H1 (cell line): ENCODE measurements around the gene MFSD2A. TPM values are rescaled to one million over a fixed set of nuclear protein-coding genes. Genes with fewer than 3 reads are reported as not detected.
"Not testable (repeated sequence)": the region's sequence is repeated elsewhere in the genome, so short reads cannot be mapped to it uniquely, and the experiment has no call there.

ENCODE experiments used
- CTCF ChIA-PET: fragments of 300-600 bp; sonication (Branson Sonifier 250); formaldehyde crosslinking; loops from one replicate; lab custom pipeline; 2021; ENCODE audit not compliant: partially characterized antibody; lab: Charles Lee
- POLR2A ChIA-PET: fragments of 300-600 bp; sonication (Branson Sonifier 250); formaldehyde crosslinking; loops from one replicate; lab custom pipeline; 2021; ENCODE audit warnings: inconsistent platforms; ENCODE audit not compliant: partially characterized antibody; lab: Charles Lee
- DNase-seq, 2 experiments: peaks; one replicate each; pipeline versions ENCODE4 v3.0.0 to v3.0.0-alpha.2; 2010 to 2022; ENCODE audit warnings: low spot score in 2 of 2, low read depth in 1 of 2, mixed read lengths in 1 of 2
- FAIRE-seq: peaks from 2 replicates; lab custom pipeline; 2011; peaks lifted over from hg19 to GRCh38; lab: Jason Lieb, UNC
- H2AFZ ChIP-seq: 2 replicates; pipeline ENCODE4 v1.8.1; 2012; ENCODE audit warnings: low read length, inconsistent platforms
- H2AK5ac ChIP-seq: 2 replicates; pipeline ENCODE4 v1.6.1; 2013; ENCODE audit warnings: low read depth, low read length
- H2BK120ac ChIP-seq: replicated peaks from 2 replicates; pipeline ENCODE3; 2013; ENCODE audit warnings: low read depth, low read length, inconsistent platforms
- H2BK12ac ChIP-seq: 2 replicates; pipeline ENCODE4 v1.6.1; 2013; ENCODE audit warnings: low read depth, low read length
- H2BK15ac ChIP-seq: 2 replicates; pipeline ENCODE4 v1.6.1; 2013; ENCODE audit warnings: low read length
- H2BK20ac ChIP-seq: 2 replicates; pipeline ENCODE4 v1.6.1; 2013; ENCODE audit warnings: low read length
- H2BK5ac ChIP-seq: 2 replicates; pipeline ENCODE4 v1.6.1; 2013; ENCODE audit warnings: low read depth, low read length
- H3K14ac ChIP-seq: 2 replicates; pipeline ENCODE4 v1.6.1; 2013; ENCODE audit warnings: inconsistent platforms; ENCODE audit not compliant: insufficient read length
- H3K18ac ChIP-seq: 2 replicates; pipeline ENCODE4 v1.6.1; 2013; ENCODE audit warnings: low read length; ENCODE audit errors: extremely low read depth
- H3K23ac ChIP-seq: 2 replicates; pipeline ENCODE4 v1.6.1; 2013; ENCODE audit warnings: inconsistent platforms; ENCODE audit not compliant: insufficient read length
- H3K23me2 ChIP-seq: 2 replicates; pipeline ENCODE4 v1.6.1; 2013; ENCODE audit warnings: low read depth, low read length
- H3K27ac ChIP-seq: 2 replicates; pipeline ENCODE4 v1.6.1; 2011; ENCODE audit warnings: low read depth, low read length, inconsistent platforms
- H3K27me3 ChIP-seq, 4 experiments: replicated peaks in 1 of 4; 1 replicate in 1 of 4; 2 replicates in 3 of 4; pipeline versions ENCODE4 v1.6.1 to v1.8.1; 2011 to 2013; ENCODE audit warnings: low read length in 3 of 4, mild to moderate bottlenecking in 3 of 4, inconsistent platforms in 2 of 4, mixed read lengths in 2 of 4, moderate library complexity in 1 of 4; ENCODE audit not compliant: control insufficient read depth in 3 of 4, insufficient read depth in 3 of 4; ENCODE audit errors: extremely low read depth in 1 of 4
- H3K36me3 ChIP-seq, 4 experiments: 2 replicates each; pipeline versions ENCODE4 v1.6.1 to v1.8.1; 2011 to 2013; ENCODE audit warnings: mild to moderate bottlenecking in 4 of 4, low read length in 3 of 4, moderate library complexity in 2 of 4, control low read depth in 1 of 4, inconsistent platforms in 1 of 4; ENCODE audit not compliant: insufficient read depth in 4 of 4, control insufficient read depth in 2 of 4
- H3K4ac ChIP-seq: replicated peaks from 2 replicates; pipeline ENCODE3; 2013; ENCODE audit warnings: low read length, low read depth, mixed read lengths, inconsistent platforms; ENCODE audit not compliant: insufficient read length
- H3K4me1 ChIP-seq, 4 experiments: replicated peaks in 1 of 4; 1 replicate in 1 of 4; 2 replicates in 3 of 4; pipeline versions ENCODE4 v1.6.1 to v1.8.1; 2011 to 2013; ENCODE audit warnings: low read length in 3 of 4, inconsistent platforms in 2 of 4, mixed read lengths in 1 of 4; ENCODE audit not compliant: insufficient read depth in 4 of 4, control insufficient read depth in 3 of 4
- H3K4me2 ChIP-seq, 2 experiments: 2 replicates each; pipeline versions ENCODE4 v1.6.1 to v1.8.1; 2011 to 2013; ENCODE audit warnings: low read depth in 2 of 2, low read length in 2 of 2, control low read depth in 1 of 2, inconsistent platforms in 1 of 2, mild to moderate bottlenecking in 1 of 2; ENCODE audit not compliant: insufficient read depth in 1 of 2
- H3K4me3 ChIP-seq, 4 experiments: fragments of 200-600, 300-600 bp in 1 of 4; sonication (generic), shearing (Covaris generic), sonication (Bioruptor Twin) in 1 of 4; 2 replicates each; pipeline versions ENCODE4 v1.5.1 to v1.8.1; 2011 to 2016; ENCODE audit warnings: low read length in 4 of 4, low read depth in 3 of 4, control low read depth in 2 of 4, inconsistent platforms in 2 of 4, mild to moderate bottlenecking in 2 of 4, mixed read lengths in 1 of 4, moderate library complexity in 1 of 4; ENCODE audit not compliant: insufficient read depth in 2 of 4; ENCODE audit errors: extremely low read depth in 1 of 4
- H3K56ac ChIP-seq: replicated peaks from 2 replicates; pipeline ENCODE3; 2013; ENCODE audit warnings: low read depth, mild to moderate bottlenecking, mixed read lengths, low read length, inconsistent platforms; ENCODE audit not compliant: insufficient read length
- H3K79me1 ChIP-seq: 2 replicates; pipeline ENCODE4 v1.6.1; 2013; ENCODE audit warnings: low read depth, low read length, control low read depth
- H3K79me2 ChIP-seq, 2 experiments: 2 replicates each; pipeline versions ENCODE4 v1.6.1 to v1.8.1; 2012 to 2013; ENCODE audit warnings: low read length in 2 of 2, mild to moderate bottlenecking in 2 of 2, inconsistent platforms in 1 of 2; ENCODE audit not compliant: insufficient read depth in 2 of 2, control insufficient read depth in 1 of 2
- H3K9ac ChIP-seq, 4 experiments: replicated peaks in 1 of 4; 1 replicate in 1 of 4; 2 replicates in 3 of 4; pipeline versions ENCODE4 v1.6.1 to v1.8.1; 2011 to 2013; ENCODE audit warnings: low read depth in 3 of 4, low read length in 3 of 4, control low read depth in 2 of 4, mild to moderate bottlenecking in 2 of 4, moderate library complexity in 2 of 4, inconsistent platforms in 1 of 4; ENCODE audit errors: extremely low read depth in 1 of 4
- H3K9me3 ChIP-seq, 2 experiments: 2 replicates each; pipeline versions ENCODE4 v1.6.1 to v1.8.1; 2012 to 2013; ENCODE audit warnings: mild to moderate bottlenecking in 2 of 2, moderate library complexity in 2 of 2, control low read depth in 1 of 2, inconsistent platforms in 1 of 2, low read depth in 1 of 2, low read length in 1 of 2, mixed read lengths in 1 of 2; ENCODE audit not compliant: insufficient read depth in 2 of 2
- H4K20me1 ChIP-seq, 2 experiments: replicated peaks in 1 of 2; 2 replicates each; pipeline versions ENCODE3 to v1.8.1; 2011 to 2013; ENCODE audit warnings: inconsistent platforms in 2 of 2, low read length in 2 of 2, mild to moderate bottlenecking in 1 of 2; ENCODE audit not compliant: insufficient read depth in 2 of 2, control insufficient read depth in 1 of 2
- H4K5ac ChIP-seq: 2 replicates; pipeline ENCODE4 v1.6.1; 2013; ENCODE audit warnings: low read length, low read depth, mixed read lengths, inconsistent platforms; ENCODE audit not compliant: insufficient read length
- H4K8ac ChIP-seq: 2 replicates; pipeline ENCODE4 v1.8.0; 2013; ENCODE audit warnings: mild to moderate bottlenecking, moderate library complexity, low read length, inconsistent platforms; ENCODE audit not compliant: insufficient read depth; ENCODE audit errors: extremely low read depth
- H4K91ac ChIP-seq: replicated peaks from 2 replicates; pipeline ENCODE3; 2013; ENCODE audit warnings: low read length, mixed read lengths, inconsistent platforms; ENCODE audit not compliant: insufficient read length
- WGBS, 2 experiments: shearing (Covaris generic) in 1 of 2; methylation state at CpG; one replicate each; pipeline versions ENCODE4 v1.1.6 to v1.1.7; 2013 to 2015; ENCODE audit warnings: low lambda C conversion rate in 2 of 2, mixed read lengths in 2 of 2, inconsistent platforms in 1 of 2, low coverage in 1 of 2, missing lambda C conversion rate in 1 of 2; ENCODE audit not compliant: insufficient replicate concordance in 2 of 2, insufficient coverage in 1 of 2, insufficient read length in 1 of 2; ENCODE audit errors: extremely low coverage in 1 of 2, missing lambda C conversion rate in 1 of 2; 5-methylcytosine and 5-hydroxymethylcytosine counted together
- polyA plus RNA-seq, 7 experiments: library from polyadenylated mRNA; depleted of rRNA in 3 of 7; stranded (reverse) in 5 of 7; unstranded in 2 of 7; fragments of >200 nt in 5 of 7; fragments of 200-250 nt in 2 of 7; gene quantifications; 1 replicate in 5 of 7; 2 replicates in 1 of 7; 4 replicates in 1 of 7; pipeline versions ENCODE4 v1.2.1 to v1.2.3, GENCODE V29; 2011 to 2013; ENCODE audit warnings: missing spikeins in 2 of 7, mixed read lengths in 2 of 7
- total RNA-seq: library from RNA; stranded (reverse); fragmentation: NEBNext Ultra II Directional; extraction: Animal tissue kit (Norgen Biotek cat#: 25700); gene quantifications from 2 replicates; pipeline ENCODE4 v1.2.1, GENCODE V29; 2021

The MFSD2A gene
- total and polyA plus RNA-seq, 2 of the 8 experiments (the other 6 are each of a cell fraction or from before 2014, with no cell fraction given) = 18.3 to 25.9 TPM

GRCh38 chr1:39984480-39984879, 29.5 kb downstream of the MFSD2A start:
- 88% methylated on average over 2 of the region's 2 CpGs; no CpG with 5 or more reads in 1 of the 2 experiments for WGBS, 2 experiments
- ChIA-PET POLR2A (interaction anchor here (1.9 kb wide), 1 partner anchor 55 kb away, joined by 6 read pairs; the partner anchor contains the start of gene CAP1), CTCF (interaction anchor here (0.7 to 1.3 kb wide), 4 partner anchors 11 to 34 kb away, joined by 3 to 10 read pairs (median 4); no protein-coding TSS in a partner anchor)

More at GRCh38 chr1:39984480-39984879, 29.5 kb downstream of the MFSD2A start:
- H3K4ac ChIP-seq, H3K9me3 ChIP-seq, FAIRE-seq, H2AK5ac ChIP-seq, H3K27ac ChIP-seq, H3K9ac ChIP-seq, H2BK120ac ChIP-seq, H3K23ac ChIP-seq, H2AFZ ChIP-seq, H2BK5ac ChIP-seq, H3K4me2 ChIP-seq, H3K79me2 ChIP-seq, H2BK12ac ChIP-seq, H4K91ac ChIP-seq, H3K4me1 ChIP-seq, H4K5ac ChIP-seq, H3K4me3 ChIP-seq, H3K27me3 ChIP-seq, H2BK20ac ChIP-seq, H3K14ac ChIP-seq, H2BK15ac ChIP-seq, H3K23me2 ChIP-seq, H3K79me1 ChIP-seq, H4K8ac ChIP-seq, H3K56ac ChIP-seq, H3K18ac ChIP-seq, H3K36me3 ChIP-seq, DNase-seq, H4K20me1 ChIP-seq: not testable (repeated sequence)
